ENCODE results near the gene SDHAF1. TPM values are rescaled to one million over a fixed set of nuclear protein-coding genes. Genes with fewer than 3 reads are reported as not detected.
A peak's percentile ranks its signal among the peaks of the same experiment; 100 is the strongest.
"Not testable (repeated sequence)": the region's sequence is repeated elsewhere in the genome, so short reads cannot be mapped to it uniquely, and the experiment has no call there.

SDHAF1 gene
- total and polyA plus RNA-seq, 5 donors from 2014 or later: 11.8 to 71.2 (median 63.6) TPM

DNA sequence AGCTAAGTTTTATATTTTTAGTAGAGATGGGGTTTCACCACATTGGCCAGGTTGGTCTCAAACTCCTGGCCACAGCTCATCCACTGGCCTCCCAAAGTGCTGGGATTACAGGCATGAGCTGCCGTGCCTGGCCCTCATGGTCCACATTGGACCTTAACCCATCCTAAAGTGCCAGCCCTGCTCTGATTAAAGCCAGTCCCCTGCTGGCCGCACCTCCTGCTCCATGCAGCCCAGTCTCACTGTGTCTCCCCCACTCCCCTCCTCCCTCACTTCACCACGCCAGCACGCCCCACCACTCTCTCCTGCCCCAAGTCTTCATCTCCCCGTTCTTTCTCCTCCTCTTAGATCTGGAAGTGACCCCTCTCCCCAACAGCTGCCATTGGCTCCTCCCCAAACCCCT, 16.7 kb upstream of the SDHAF1 start:
- H3K36me3 Mint-ChIP-seq: no peaks in the 10 kb centered on the region
- H3K27me3 Mint-ChIP-seq: peaks cover 12% of the 10 kb centered on the region
- peaks cover 0 to 2% (median 0%) of the 10 kb centered on the region in 7 donors for H3K9me3 Mint-ChIP-seq
- Histone ChIP-seq H3K27me3 (ENCODE audit: control insufficient read depth, insufficient read depth, low read length) (no peaks in the 10 kb centered on the region), H3K4me1 (ENCODE audit: control insufficient read depth, insufficient read depth, low read length, poor library complexity, severe bottlenecking) (no peaks in the 10 kb centered on the region), H3K36me3 (ENCODE audit: control insufficient read depth, insufficient read depth, low read length) (no peaks in the 10 kb centered on the region), H3K4me3 (ENCODE audit: low read depth, low read length) (no peak overlapping the region), H3K27ac (ENCODE audit: insufficient read depth, low read length, poor library complexity, severe bottlenecking) (no peak overlapping the region), H3K9me3 (ENCODE audit: control insufficient read depth in 2 of 2, low read length in 2 of 2) (no peaks in the 10 kb centered on the region)
- no peaks in the 10 kb centered on the region for H3K4me1 Mint-ChIP-seq
- no peak overlapping the region for H3K27ac Mint-ChIP-seq
- no peak for DNase-seq
- H3K4me3 Mint-ChIP-seq: no peak overlapping the region
- ATAC-seq (ENCODE audit: low read depth in 2 of 2): no peak

DNA sequence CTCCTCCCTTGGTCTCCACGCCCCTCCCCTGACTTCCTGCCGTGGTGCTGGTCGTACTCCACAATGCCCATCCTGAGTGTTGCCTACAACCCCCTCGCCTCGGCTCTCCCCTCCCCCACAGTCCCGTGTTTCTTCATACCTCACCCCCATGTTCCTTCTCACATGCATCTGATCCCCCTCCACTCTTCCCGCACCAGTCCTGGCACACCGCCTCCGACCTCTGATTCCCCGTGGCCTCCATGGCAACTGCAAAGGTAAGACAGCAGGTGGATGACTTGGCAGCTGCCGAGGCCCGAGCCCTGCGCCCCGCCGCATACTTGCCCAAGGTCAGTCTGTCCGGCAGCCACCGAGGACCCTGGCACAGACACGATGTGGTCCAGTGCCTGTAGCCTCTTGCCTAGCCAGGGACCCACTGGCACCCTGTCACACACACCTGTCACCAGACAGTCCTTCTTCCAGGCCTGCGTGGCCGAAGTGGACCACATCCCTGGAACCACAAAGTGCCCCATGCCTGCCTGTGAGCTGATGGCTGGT, 16.1 kb upstream of the SDHAF1 start:
- ATAC-seq (ENCODE audit: low read depth in 2 of 2) (no peak), DNase-seq (no peak)
- Histone ChIP-seq H3K4me3 (ENCODE audit: low read depth, low read length) (no peak overlapping the region), H3K4me1 (ENCODE audit: control insufficient read depth, insufficient read depth, low read length, poor library complexity, severe bottlenecking) (no peaks in the 10 kb centered on the region), H3K27me3 (ENCODE audit: control insufficient read depth, insufficient read depth, low read length) (no peaks in the 10 kb centered on the region), H3K9me3 (ENCODE audit: control insufficient read depth in 2 of 2, low read length in 2 of 2) (no peaks in the 10 kb centered on the region), H3K36me3 (ENCODE audit: control insufficient read depth, insufficient read depth, low read length) (no peaks in the 10 kb centered on the region), H3K27ac (ENCODE audit: insufficient read depth, low read length, poor library complexity, severe bottlenecking) (no peak overlapping the region)
- no peaks in the 10 kb centered on the region for H3K36me3 Mint-ChIP-seq
- H3K4me1 Mint-ChIP-seq: no peaks in the 10 kb centered on the region
- H3K9me3 Mint-ChIP-seq: peaks cover 0 to 2% (median 0%) of the 10 kb centered on the region in 7 donors
- H3K27me3 Mint-ChIP-seq: peaks cover 18% of the 10 kb centered on the region
- no peak overlapping the region for H3K27ac Mint-ChIP-seq
- no peak overlapping the region for H3K4me3 Mint-ChIP-seq

DNA sequence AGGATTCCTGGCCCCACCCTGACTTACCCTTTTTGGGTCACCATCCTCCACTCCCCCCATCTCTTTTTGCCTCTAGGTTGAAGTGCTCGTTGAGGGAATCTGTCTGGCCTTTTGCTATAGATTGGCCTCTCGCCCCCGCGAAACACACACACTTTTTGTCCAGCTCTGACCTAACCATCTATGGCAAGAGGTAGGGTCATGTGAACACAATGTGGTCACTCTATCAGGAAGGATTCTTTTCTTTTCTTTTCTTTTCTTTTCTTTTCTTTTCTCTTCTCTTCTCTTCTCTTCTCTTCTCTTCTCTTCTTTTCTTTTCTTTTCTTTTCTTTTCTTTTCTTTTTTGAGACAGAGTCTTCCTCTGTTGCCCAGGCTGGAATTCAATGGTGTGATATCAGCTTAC, 14.0 kb upstream of the SDHAF1 start:
- Mint-ChIP-seq H3K27me3 (peaks cover 37% of the 10 kb centered on the region), H3K4me3 (peak overlapping the region in 1 of 4 donors; percentile 22)
- ATAC-seq (ENCODE audit: low read depth in 2 of 2); H3K4me1 ChIP-seq (ENCODE audit: control insufficient read depth, insufficient read depth, low read length, poor library complexity, severe bottlenecking); H3K27ac Mint-ChIP-seq; H3K9me3 Mint-ChIP-seq; H3K4me1 Mint-ChIP-seq; H3K36me3 Mint-ChIP-seq; H3K9me3 ChIP-seq (ENCODE audit: control insufficient read depth in 2 of 2, low read length in 2 of 2); H3K4me3 ChIP-seq (ENCODE audit: low read depth, low read length); H3K36me3 ChIP-seq (ENCODE audit: control insufficient read depth, insufficient read depth, low read length); H3K27ac ChIP-seq (ENCODE audit: insufficient read depth, low read length, poor library complexity, severe bottlenecking); DNase-seq: not testable (repeated sequence)
- H3K27me3 ChIP-seq (ENCODE audit: control insufficient read depth, insufficient read depth, low read length): peaks cover 11% of the 10 kb centered on the region

GRCh38 chr19:35983177-35983576, 11.8 kb upstream of the SDHAF1 start:
- no peak overlapping the region for H3K4me3 ChIP-seq (ENCODE audit: low read depth, low read length)
- Mint-ChIP-seq H3K27ac (no peak overlapping the region), H3K9me3 (peaks cover 0 to 3% (median 0%) of the 10 kb centered on the region in 7 donors), H3K27me3 (peaks cover 56% of the 10 kb centered on the region), H3K4me3 (no peak overlapping the region), H3K4me1 (peaks cover 0 to 14% (median 0%) of the 10 kb centered on the region in 4 donors), H3K36me3 (no peaks in the 10 kb centered on the region)
- no peak overlapping the region for H3K27ac ChIP-seq (ENCODE audit: insufficient read depth, low read length, poor library complexity, severe bottlenecking)
- no peaks in the 10 kb centered on the region for H3K9me3 ChIP-seq (ENCODE audit: control insufficient read depth in 2 of 2, low read length in 2 of 2)
- H3K36me3 ChIP-seq (ENCODE audit: control insufficient read depth, insufficient read depth, low read length): no peaks in the 10 kb centered on the region
- peaks cover 7% of the 10 kb centered on the region for H3K4me1 ChIP-seq (ENCODE audit: control insufficient read depth, insufficient read depth, low read length, poor library complexity, severe bottlenecking)
- H3K27me3 ChIP-seq (ENCODE audit: control insufficient read depth, insufficient read depth, low read length): peaks cover 14% of the 10 kb centered on the region
- DNase-seq (no peak), ATAC-seq (ENCODE audit: low read depth in 2 of 2) (no peak)

DNA sequence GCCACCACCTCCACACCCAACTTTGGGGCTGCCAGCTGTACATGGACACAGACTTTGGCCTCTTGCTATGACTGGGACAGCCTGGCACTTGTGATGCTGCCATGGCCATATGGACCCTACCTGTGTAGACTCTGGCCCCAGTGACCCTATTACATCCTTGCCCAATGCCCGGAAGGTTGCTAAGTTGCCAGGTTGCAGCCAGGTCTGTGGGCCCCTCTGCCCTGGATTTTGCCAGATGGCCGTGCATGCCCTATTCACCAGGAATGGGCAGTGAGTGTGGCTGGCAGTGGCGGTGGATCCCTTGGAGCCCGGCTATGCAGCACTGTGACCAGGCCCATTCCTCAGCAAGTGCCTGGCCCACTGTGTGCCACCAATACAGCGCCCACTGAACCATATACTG, 8.9 kb upstream of the SDHAF1 start:
- no peaks in the 10 kb centered on the region for H3K36me3 Mint-ChIP-seq
- Histone ChIP-seq H3K27me3 (ENCODE audit: control insufficient read depth, insufficient read depth, low read length) (peaks cover 14% of the 10 kb centered on the region), H3K9me3 (ENCODE audit: control insufficient read depth in 2 of 2, low read length in 2 of 2) (no peaks in the 10 kb centered on the region), H3K4me3 (ENCODE audit: low read depth, low read length) (no peak overlapping the region), H3K27ac (ENCODE audit: insufficient read depth, low read length, poor library complexity, severe bottlenecking) (no peak overlapping the region), H3K36me3 (ENCODE audit: control insufficient read depth, insufficient read depth, low read length) (no peaks in the 10 kb centered on the region), H3K4me1 (ENCODE audit: control insufficient read depth, insufficient read depth, low read length, poor library complexity, severe bottlenecking) (peaks cover 7% of the 10 kb centered on the region)
- peaks cover 56% of the 10 kb centered on the region for H3K27me3 Mint-ChIP-seq
- peaks cover 0 to 3% (median 0%) of the 10 kb centered on the region in 7 donors for H3K9me3 Mint-ChIP-seq
- peak overlapping the region in 1 of 4 donors; percentile 82 for H3K4me3 Mint-ChIP-seq
- peaks cover 0 to 14% (median 0%) of the 10 kb centered on the region in 4 donors for H3K4me1 Mint-ChIP-seq
- DNase-seq (no peak), ATAC-seq (ENCODE audit: low read depth in 2 of 2) (no peak)
- H3K27ac Mint-ChIP-seq: no peak overlapping the region

DNA sequence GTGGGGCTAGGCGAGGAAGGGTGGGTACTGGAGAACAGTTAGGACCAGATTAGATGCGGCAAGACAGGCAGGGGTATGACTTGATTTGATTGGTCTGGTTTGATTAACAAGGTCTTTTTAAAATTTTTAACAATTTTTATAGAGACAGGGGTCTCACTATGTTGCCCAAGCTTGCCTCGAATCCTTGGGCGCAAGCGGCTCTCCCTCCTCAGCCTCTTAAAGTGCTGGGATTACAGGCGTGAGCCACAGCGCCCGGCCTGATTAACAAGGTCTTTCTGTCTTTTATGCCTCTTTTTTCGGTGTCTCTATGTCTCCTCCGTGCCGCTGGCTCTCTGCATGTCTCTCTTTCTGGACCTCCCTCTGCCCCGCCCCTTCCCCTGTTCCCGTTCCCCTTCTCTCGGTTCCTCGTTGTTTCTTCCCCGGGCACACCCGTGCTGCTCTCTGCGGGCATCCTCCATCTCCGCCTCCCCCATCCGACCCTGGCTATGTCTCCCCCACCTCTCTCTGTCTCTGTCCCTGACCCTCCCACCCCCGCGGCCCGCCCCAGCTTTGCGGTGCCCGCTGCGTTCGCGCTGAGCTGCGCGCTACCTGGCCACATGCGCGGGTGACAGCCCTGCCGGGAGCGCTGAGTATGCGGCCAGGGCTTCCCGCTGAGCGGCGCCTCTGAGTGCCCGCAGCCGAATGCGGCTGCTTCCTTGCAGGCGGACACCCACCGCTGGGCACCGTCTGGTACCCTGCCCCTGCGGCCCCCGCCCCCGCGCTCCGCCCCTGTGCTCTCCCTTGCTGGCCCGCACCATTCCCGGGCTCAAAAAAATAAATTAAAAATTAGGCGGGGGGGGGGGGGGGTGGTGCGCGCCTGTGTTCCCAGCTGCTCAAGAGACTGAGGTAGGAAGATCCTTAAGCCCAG, 8.1 kb upstream of the SDHAF1 start:
- Mint-ChIP-seq H3K4me1 (peaks cover 0 to 14% (median 0%) of the 10 kb centered on the region in 4 donors), H3K4me3 (peak overlapping the region in 3 of 4 donors; percentile 62 to 82 (median 70)), H3K9me3 (peaks cover 0 to 3% (median 0%) of the 10 kb centered on the region in 7 donors), H3K27me3 (peaks cover 51% of the 10 kb centered on the region), H3K36me3 (no peaks in the 10 kb centered on the region), H3K27ac (no peak overlapping the region)
- Histone ChIP-seq H3K9me3 (ENCODE audit: control insufficient read depth in 2 of 2, low read length in 2 of 2) (no peaks in the 10 kb centered on the region), H3K4me1 (ENCODE audit: control insufficient read depth, insufficient read depth, low read length, poor library complexity, severe bottlenecking) (peaks cover 7% of the 10 kb centered on the region), H3K36me3 (ENCODE audit: control insufficient read depth, insufficient read depth, low read length) (no peaks in the 10 kb centered on the region), H3K27me3 (ENCODE audit: control insufficient read depth, insufficient read depth, low read length) (peaks cover 14% of the 10 kb centered on the region), H3K4me3 (ENCODE audit: low read depth, low read length) (no peak overlapping the region), H3K27ac (ENCODE audit: insufficient read depth, low read length, poor library complexity, severe bottlenecking) (no peak overlapping the region)
- ATAC-seq (ENCODE audit: low read depth in 2 of 2): peak in 1 of 2 donors; percentile 41
- DNase-seq: no peak

DNA sequence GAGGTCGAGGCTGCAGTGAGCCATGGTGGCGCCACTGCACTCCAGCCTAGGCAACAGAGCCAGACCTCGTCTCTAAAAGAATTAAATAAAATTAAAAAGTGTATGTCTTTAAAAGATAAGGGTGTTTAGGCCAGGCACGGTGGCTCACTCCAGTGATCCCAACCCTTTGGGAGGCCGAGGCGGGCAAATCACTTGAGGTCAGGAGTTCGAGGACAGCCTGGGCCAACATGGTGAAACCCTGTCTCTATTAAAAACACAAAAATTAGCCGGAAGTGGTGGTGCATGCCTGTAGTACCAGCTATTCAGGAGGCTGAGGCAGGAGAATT, 7.5 kb upstream of the SDHAF1 start:
- no peaks in the 10 kb centered on the region for H3K36me3 ChIP-seq (ENCODE audit: control insufficient read depth, insufficient read depth, low read length)
- no peak overlapping the region for H3K27ac Mint-ChIP-seq
- peaks cover 51% of the 10 kb centered on the region for H3K27me3 Mint-ChIP-seq
- ATAC-seq (ENCODE audit: low read depth in 2 of 2) (no peak), DNase-seq (no peak)
- H3K4me3 Mint-ChIP-seq: peak overlapping the region in 3 of 4 donors; percentile 44 to 64 (median 59)
- no peak overlapping the region for H3K4me3 ChIP-seq (ENCODE audit: low read depth, low read length)
- H3K27ac ChIP-seq (ENCODE audit: insufficient read depth, low read length, poor library complexity, severe bottlenecking): no peak overlapping the region
- peaks cover 0 to 14% (median 0%) of the 10 kb centered on the region in 4 donors for H3K4me1 Mint-ChIP-seq
- H3K27me3 ChIP-seq (ENCODE audit: control insufficient read depth, insufficient read depth, low read length): peaks cover 14% of the 10 kb centered on the region
- H3K9me3 ChIP-seq (ENCODE audit: control insufficient read depth in 2 of 2, low read length in 2 of 2): no peaks in the 10 kb centered on the region
- H3K36me3 Mint-ChIP-seq: no peaks in the 10 kb centered on the region
- H3K4me1 ChIP-seq (ENCODE audit: control insufficient read depth, insufficient read depth, low read length, poor library complexity, severe bottlenecking): peaks cover 7% of the 10 kb centered on the region
- peaks cover 0 to 3% (median 0%) of the 10 kb centered on the region in 7 donors for H3K9me3 Mint-ChIP-seq

Data from CD4-positive, CD25-positive, alpha-beta regulatory T cell (primary cell).